ENCODE data around the gene PCDHGA12.
"Not testable (repeated sequence)": the region's sequence is repeated elsewhere in the genome, so short reads cannot be mapped to it uniquely, and the experiment has no call there.

The PCDHGA12 gene

GRCh38 chr5:141430332-141431113, at the start of gene PCDHGA12:
Gene PCDHGA12, plus strand, starts transcription at chr5:141430507. Its CDS starts 253 bp downstream, at chr5:141430760.
- DNase-seq, result no peak

GRCh38 chr5:141382469-141383294, 47.6 kb upstream of the PCDHGA12 start, which contains the start of gene PCDHGA7:
Gene PCDHGA7, plus strand, starts transcription at chr5:141382742. Its CDS starts 158 bp downstream, at chr5:141382900.
- no peak for DNase-seq

- DNase-seq, result no peak
Observed at GRCh38 chr5:141383345-141383744, 47.0 kb upstream of the PCDHGA12 start.

GRCh38 chr5:141384471-141385267, 45.6 kb upstream of the PCDHGA12 start:
- no peak for DNase-seq

GRCh38 chr5:141387557-141388311, 42.6 kb upstream of the PCDHGA12 start, which contains the start of gene PCDHGB4:
Gene PCDHGB4, plus strand, starts transcription at chr5:141387698. Its CDS starts 187 bp downstream, at chr5:141387885.
- not testable (repeated sequence) for DNase-seq

- DNase-seq, result no peak
Observed at GRCh38 chr5:141388661-141389060, 41.6 kb upstream of the PCDHGA12 start.

- no peak for DNase-seq
Observed at GRCh38 chr5:141389153-141390042, 40.9 kb upstream of the PCDHGA12 start.

GRCh38 chr5:141392429-141393198, 37.7 kb upstream of the PCDHGA12 start, which contains the start of gene PCDHGA8:
Gene PCDHGA8, plus strand, starts transcription at chr5:141392633. Its CDS starts 181 bp downstream, at chr5:141392814.
- DNase-seq, result no peak

- DNase-seq, result no peak
Observed at GRCh38 chr5:141393267-141393666, 37.0 kb upstream of the PCDHGA12 start.

GRCh38 chr5:141394401-141395187, 35.7 kb upstream of the PCDHGA12 start:
- not testable (repeated sequence) for DNase-seq

GRCh38 chr5:141397756-141398551, 32.4 kb upstream of the PCDHGA12 start, which contains the start of gene PCDHGB5:
Gene PCDHGB5, plus strand, starts transcription at chr5:141397947. Its CDS starts 181 bp downstream, at chr5:141398128.
- DNase-seq, result not testable (repeated sequence)

- no peak for DNase-seq
Observed at GRCh38 chr5:141398608-141399007, 31.7 kb upstream of the PCDHGA12 start.

GRCh38 chr5:141399555-141400258, 30.6 kb upstream of the PCDHGA12 start:
- DNase-seq, result no peak

GRCh38 chr5:141402553-141403243, 27.6 kb upstream of the PCDHGA12 start, which contains the start of gene PCDHGA9:
Gene PCDHGA9, plus strand, starts transcription at chr5:141402778. Its CDS starts 175 bp downstream, at chr5:141402953.
- peak; percentile 34 for DNase-seq

GRCh38 chr5:141403387-141403786, 26.9 kb upstream of the PCDHGA12 start:
- no peak for DNase-seq

GRCh38 chr5:141407790-141408505, 22.4 kb upstream of the PCDHGA12 start, which contains the start of gene PCDHGB6:
Gene PCDHGB6, plus strand, starts transcription at chr5:141408021. Its CDS starts 182 bp downstream, at chr5:141408203.
- DNase-seq, result peak; percentile 46
